Peyer's patch (tissue), 4 donors: ENCODE data around the gene PTPN14. TPM values are rescaled to one million over a fixed set of nuclear protein-coding genes. Genes with fewer than 3 reads are reported as not detected.
A peak's percentile ranks its signal among the peaks of the same experiment; 100 is the strongest.
"Not testable (repeated sequence)": the region's sequence is repeated elsewhere in the genome, so short reads cannot be mapped to it uniquely, and the experiment has no call there.

Source experiments
- DNase-seq, 3 donors: peaks; one replicate each; pipeline ENCODE4 v3.0.0-alpha.2; 2017 to 2019
- H3K27ac ChIP-seq, 4 donors: fragments of 200-600 bp; sonication (generic); one replicate each; pipeline ENCODE4 v1.5.1; 2016 to 2019
- H3K27me3 ChIP-seq, 2 donors: fragments of 200-600 bp; sonication (generic); one replicate each; pipeline ENCODE4 v1.5.1; 2019
- H3K36me3 ChIP-seq, 3 donors: fragments of 200-600 bp; sonication (generic); one replicate each; pipeline ENCODE4 v1.5.1; 2016 to 2019
- H3K4me1 ChIP-seq, 4 donors: fragments of 200-600 bp; sonication (generic); one replicate each; pipeline ENCODE4 v1.5.1; 2016 to 2019
- H3K4me3 ChIP-seq, 4 donors: fragments of 200-600 bp; sonication (generic); 1 replicate in 3 of 4; 2 replicates in 1 of 4; pipeline ENCODE4 v1.5.1; 2016 to 2019; ENCODE audit warnings: mild to moderate bottlenecking in 1 of 4
- H3K9me3 ChIP-seq, 4 donors: fragments of 200-600 bp; sonication (generic); one replicate each; pipeline ENCODE4 v1.5.1; 2016 to 2019; ENCODE audit warnings: mild to moderate bottlenecking in 1 of 4
- POLR2A ChIP-seq, 2 donors: fragments of 450-650 bp; IDR thresholded peaks; one replicate each; pipeline ENCODE4 v1.5.1; 2017; ENCODE audit warnings: antibody characterized with exemption in 2 of 2, mild to moderate bottlenecking in 2 of 2, moderate library complexity in 2 of 2
- total RNA-seq, 4 donors: library from RNA; depleted of rRNA; stranded (reverse); fragments of >200 nt; gene quantifications; one replicate each; pipeline ENCODE4 v1.1.0, GENCODE V29; 2016
- TF ChIP-seq, protein P1 (sequence below), 6 experiments: fragments of 450-650 bp in 4 of 6; fragments of 200-600 bp in 2 of 6; sonication (generic) in 1 of 6; IDR thresholded peaks; one replicate each; pipeline ENCODE4 v1.5.1; 2017 to 2019; ENCODE audit warnings: antibody characterized with exemption in 6 of 6, mild to moderate bottlenecking in 3 of 6, moderate library complexity in 1 of 6

PTPN14 gene
- total RNA-seq: 1 to 10 TPM; 1.9 to 6.6 (median 4.2) TPM

GRCh38 chr1:214551436-214552173 lies at the start of gene PTPN14:
PTPN14 (minus strand) TSS chr1:214551602; CDS start chr1:214464803, 86,799 bp downstream.
- Histone ChIP-seq H3K4me3 (peak within 1 kb of the TSS; percentile 32 to 65 (median 50)), H3K27ac (peak within 1 kb of the TSS; percentile 64 to 96 (median 81)), H3K9me3 (no peaks in the 10 kb centered on the region), H3K4me1 (peaks cover 0 to 5% (median 0%) of the 10 kb centered on the region in 4 donors), H3K27me3 (no peaks in the 10 kb centered on the region), H3K36me3 (no peaks in the 10 kb centered on the region)
- peak; percentile 19 to 80 (median 80) for DNase-seq
- TF ChIP-seq, protein P1, sequence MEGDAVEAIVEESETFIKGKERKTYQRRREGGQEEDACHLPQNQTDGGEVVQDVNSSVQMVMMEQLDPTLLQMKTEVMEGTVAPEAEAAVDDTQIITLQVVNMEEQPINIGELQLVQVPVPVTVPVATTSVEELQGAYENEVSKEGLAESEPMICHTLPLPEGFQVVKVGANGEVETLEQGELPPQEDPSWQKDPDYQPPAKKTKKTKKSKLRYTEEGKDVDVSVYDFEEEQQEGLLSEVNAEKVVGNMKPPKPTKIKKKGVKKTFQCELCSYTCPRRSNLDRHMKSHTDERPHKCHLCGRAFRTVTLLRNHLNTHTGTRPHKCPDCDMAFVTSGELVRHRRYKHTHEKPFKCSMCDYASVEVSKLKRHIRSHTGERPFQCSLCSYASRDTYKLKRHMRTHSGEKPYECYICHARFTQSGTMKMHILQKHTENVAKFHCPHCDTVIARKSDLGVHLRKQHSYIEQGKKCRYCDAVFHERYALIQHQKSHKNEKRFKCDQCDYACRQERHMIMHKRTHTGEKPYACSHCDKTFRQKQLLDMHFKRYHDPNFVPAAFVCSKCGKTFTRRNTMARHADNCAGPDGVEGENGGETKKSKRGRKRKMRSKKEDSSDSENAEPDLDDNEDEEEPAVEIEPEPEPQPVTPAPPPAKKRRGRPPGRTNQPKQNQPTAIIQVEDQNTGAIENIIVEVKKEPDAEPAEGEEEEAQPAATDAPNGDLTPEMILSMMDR (IDR thresholded peaks at IDR 0.05): peak in 3 of 6 experiments; percentile 8 to 36 (median 21)
- peak in 1 of 2 donors; percentile 26 for TF ChIP-seq POLR2A (IDR thresholded peaks at IDR 0.05)

- Histone ChIP-seq H3K27ac (no peak overlapping the region), H3K36me3 (no peaks in the 10 kb centered on the region), H3K4me1 (no peaks in the 10 kb centered on the region), H3K9me3 (no peaks in the 10 kb centered on the region), H3K4me3 (no peak overlapping the region), H3K27me3 (no peaks in the 10 kb centered on the region)
- DNase-seq: no peak
- TF ChIP-seq, protein P1 (IDR thresholded peaks at IDR 0.05): no peak
- no peak for TF ChIP-seq POLR2A (IDR thresholded peaks at IDR 0.05)
Observed at GRCh38 chr1:214593158-214593557, 41.8 kb upstream of the PTPN14 start.

DNA sequence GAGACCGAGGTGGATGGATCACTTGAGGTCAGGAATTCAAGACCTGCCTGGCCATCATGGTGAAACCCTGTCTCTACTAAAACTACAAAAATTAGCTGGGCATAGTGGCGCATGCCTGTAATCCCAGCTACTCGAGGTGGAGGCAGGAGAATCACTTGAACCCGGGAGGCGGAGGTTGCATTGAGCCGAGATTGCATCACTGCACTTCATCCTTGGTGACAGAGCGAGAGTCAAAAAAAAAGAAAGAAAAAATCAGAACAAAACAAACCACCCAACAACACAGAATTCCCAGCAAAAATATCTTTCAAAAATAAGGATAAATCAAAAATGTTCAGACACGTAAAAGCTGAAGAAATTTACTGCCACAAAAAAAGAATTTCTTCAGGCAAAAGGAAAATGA lies 40.5 kb upstream of the PTPN14 start:
- not testable (repeated sequence) for H3K4me3 ChIP-seq, H3K27ac ChIP-seq, H3K36me3 ChIP-seq, H3K9me3 ChIP-seq, DNase-seq, H3K4me1 ChIP-seq, H3K27me3 ChIP-seq

- no peaks in the 10 kb centered on the region for H3K36me3 ChIP-seq
- H3K27ac ChIP-seq: no peak overlapping the region
- TF ChIP-seq, protein P1 (IDR thresholded peaks at IDR 0.05): peak in 1 of 6 experiments; percentile 8
- TF ChIP-seq POLR2A (IDR thresholded peaks at IDR 0.05): no peak
- DNase-seq: no peak
- H3K4me3 ChIP-seq: no peak overlapping the region
- no peaks in the 10 kb centered on the region for H3K9me3 ChIP-seq
- H3K27me3 ChIP-seq: no peaks in the 10 kb centered on the region
- H3K4me1 ChIP-seq: no peaks in the 10 kb centered on the region
Observed at GRCh38 chr1:214590696-214591095, 39.3 kb upstream of the PTPN14 start.

GRCh38 chr1:214588963-214589597 lies 37.7 kb upstream of the PTPN14 start:
- no peaks in the 10 kb centered on the region for H3K9me3 ChIP-seq
- no peak overlapping the region for H3K27ac ChIP-seq
- H3K36me3 ChIP-seq: no peaks in the 10 kb centered on the region
- no peak for DNase-seq
- no peak overlapping the region for H3K4me3 ChIP-seq
- no peaks in the 10 kb centered on the region for H3K4me1 ChIP-seq
- H3K27me3 ChIP-seq: no peaks in the 10 kb centered on the region
- TF ChIP-seq, protein P1 (IDR thresholded peaks at IDR 0.05): no peak
- no peak for TF ChIP-seq POLR2A (IDR thresholded peaks at IDR 0.05)

DNA sequence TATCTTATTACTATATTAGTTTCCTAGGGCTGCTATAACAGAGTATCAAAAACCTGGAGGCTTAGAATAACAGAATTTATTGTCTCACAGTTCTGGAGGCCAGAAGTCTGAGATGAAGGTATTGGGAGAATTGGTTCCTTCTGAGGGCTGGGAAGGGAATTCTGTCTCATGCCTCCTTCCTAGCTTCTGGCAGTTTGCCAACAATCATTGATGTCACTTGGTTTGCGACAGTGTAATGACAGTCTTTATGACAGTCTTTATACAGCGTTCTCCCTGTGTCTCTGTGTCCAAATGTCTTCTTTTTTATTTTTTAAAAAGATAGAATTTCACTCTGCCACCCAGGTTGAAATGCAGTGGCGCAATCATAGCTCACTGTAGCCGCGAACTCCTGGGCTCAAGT lies 35.8 kb upstream of the PTPN14 start:
- Histone ChIP-seq H3K27me3 (no peaks in the 10 kb centered on the region), H3K9me3 (no peaks in the 10 kb centered on the region), H3K4me1 (no peaks in the 10 kb centered on the region), H3K4me3 (no peak overlapping the region), H3K36me3 (no peaks in the 10 kb centered on the region), H3K27ac (no peak overlapping the region)
- DNase-seq: no peak
- TF ChIP-seq, protein P1 (IDR thresholded peaks at IDR 0.05): no peak
- TF ChIP-seq POLR2A (IDR thresholded peaks at IDR 0.05): no peak
